ENCODE data around the gene WDR81. TPM values are rescaled to one million over a fixed set of nuclear protein-coding genes. Genes with fewer than 3 reads are reported as not detected.
A peak's percentile ranks its signal among the peaks of the same experiment; 100 is the strongest.
"Not testable (repeated sequence)": the region's sequence is repeated elsewhere in the genome, so short reads cannot be mapped to it uniquely, and the experiment has no call there.

WDR81 gene
- total and polyA plus RNA-seq, 2 donors (not counting 3 experiments of a cell fraction or from before 2014, with no cell fraction given): 10.4 to 17.3 TPM

DNA sequence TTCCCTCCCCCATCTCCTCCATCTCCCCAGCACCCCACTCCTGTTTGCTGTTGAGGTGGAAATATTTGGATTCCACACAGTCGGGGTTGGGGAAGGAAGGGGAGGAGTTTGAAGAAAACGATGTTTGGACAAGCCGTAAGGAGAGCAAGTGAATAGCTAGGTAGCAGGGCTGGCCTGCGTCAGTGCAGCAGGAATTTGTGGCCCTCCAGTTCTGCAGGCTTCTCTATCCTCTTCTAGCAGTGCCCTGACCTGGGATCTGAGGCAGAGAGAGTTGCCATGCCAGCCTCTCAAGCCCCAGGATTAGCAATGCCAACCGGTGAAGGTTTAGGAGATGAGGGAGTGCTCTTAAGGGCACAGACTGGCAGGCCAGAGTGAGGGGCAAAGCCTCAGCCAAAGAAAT lies 26.8 kb upstream of the WDR81 start:
- BruUV-seq (replicated peaks): no TSS peak
- H3K4me2 ChIP-seq (ENCODE audit: insufficient read depth, low read length): peak overlapping the region; percentile 22
- no peak for FAIRE-seq
- peak overlapping the region; percentile 96 for H2AFZ ChIP-seq (ENCODE audit: low read depth, low read length)
- ChIA-PET CTCF (interaction anchor here (0.7 to 2.3 kb wide), 3 partner anchors 16 to 547 kb away, joined by 3 to 8 read pairs (median 3); no protein-coding TSS in a partner anchor), POLR2A (interaction anchor here (1.1 kb wide), 1 partner anchor 19 kb away, joined by 3 read pairs; no protein-coding TSS in a partner anchor)
- no peaks in the 10 kb centered on the region for H3K36me3 ChIP-seq (ENCODE audit: control insufficient read depth in 2 of 2, extremely low read depth in 1 of 2, insufficient read depth in 2 of 2, low read length in 2 of 2)
- no peak overlapping the region for H3K27ac ChIP-seq (ENCODE audit: insufficient read depth, low read depth, low read length)
- no peaks in the 10 kb centered on the region for H3K27me3 ChIP-seq (ENCODE audit: control insufficient read depth in 2 of 2, insufficient read depth in 2 of 2, low read length in 2 of 2)
- intact Hi-C loops (cut with micrococcal nuclease): no loop called here
- no peaks in the 10 kb centered on the region for H4K20me1 ChIP-seq (replicated peaks; ENCODE audit: control insufficient read depth, extremely low read depth, insufficient read depth, low read length)
- peak; percentile 26 for DNase-seq (ENCODE audit: low read depth, low spot score)
- dilution Hi-C loops (cut with MboI; ENCODE audit: extremely low pct_ligation_motif_present, low sequenced_read_pairs): no loop called here
- no peaks in the 10 kb centered on the region for H3K9me3 ChIP-seq (replicated peaks; ENCODE audit: control insufficient read depth, insufficient read depth, low read length)
- H3K4me1 ChIP-seq (ENCODE audit: control insufficient read depth, extremely low read depth, insufficient read depth, low read length): peaks cover 5% of the 10 kb centered on the region
- no peaks in the 10 kb centered on the region for H3K9me1 ChIP-seq (replicated peaks; ENCODE audit: control insufficient read depth, extremely low read depth, insufficient read depth, low read length)
- TF ChIP-seq JUN (IDR thresholded peaks at IDR 0.05; ENCODE audit: borderline replicate concordance, insufficient read depth, insufficient read length, low read depth): no peak
- TF ChIP-seq EZH2 (IDR thresholded peaks at IDR 0.05; ENCODE audit: borderline replicate concordance, low read depth, low read length, severe bottlenecking): no peak
- no peak for TF ChIP-seq GATA2 (IDR thresholded peaks at IDR 0.05; ENCODE audit: insufficient read depth, insufficient read length, low read depth, low read length)
- H3K4me3 ChIP-seq (replicated peaks in 1 of 3; ENCODE audit: insufficient read depth in 1 of 3, low read depth in 1 of 3, low read length in 3 of 3): no peak overlapping the region
- H3K9ac ChIP-seq (replicated peaks; ENCODE audit: extremely low read depth, insufficient read depth, low read length): no peak overlapping the region
- no peaks in the 10 kb centered on the region for H3K79me2 ChIP-seq (ENCODE audit: control insufficient read depth, insufficient read depth, low read length)

DNA sequence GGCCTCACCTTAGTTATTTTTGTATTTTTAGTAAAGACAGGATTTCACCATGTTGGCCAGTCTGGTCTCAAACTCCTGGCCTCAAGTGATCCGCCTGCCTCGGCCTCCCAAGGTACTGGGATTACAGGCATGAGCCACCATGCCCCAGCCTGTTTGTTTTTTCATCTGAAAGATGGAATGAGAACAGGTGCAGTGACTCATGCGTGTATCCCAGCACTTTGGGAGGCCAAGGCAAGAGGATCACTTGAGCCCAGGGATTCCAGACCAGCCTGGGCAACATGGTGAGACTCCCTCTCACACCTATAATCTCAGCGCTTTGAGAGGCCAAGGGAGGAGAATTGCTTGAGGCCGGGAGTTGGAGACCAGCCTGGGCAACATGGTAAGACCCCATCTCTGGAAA lies 24.6 kb upstream of the WDR81 start:
- H3K27me3 ChIP-seq (ENCODE audit: control insufficient read depth in 2 of 2, insufficient read depth in 2 of 2, low read length in 2 of 2); H3K4me1 ChIP-seq (ENCODE audit: control insufficient read depth, extremely low read depth, insufficient read depth, low read length); H2AFZ ChIP-seq (ENCODE audit: low read depth, low read length); H3K27ac ChIP-seq (ENCODE audit: insufficient read depth, low read depth, low read length); H3K36me3 ChIP-seq (ENCODE audit: control insufficient read depth in 2 of 2, extremely low read depth in 1 of 2, insufficient read depth in 2 of 2, low read length in 2 of 2); POLR2A ChIA-PET; intact Hi-C loops (cut with micrococcal nuclease); CTCF ChIA-PET; H3K9me3 ChIP-seq (replicated peaks; ENCODE audit: control insufficient read depth, insufficient read depth, low read length); H3K9ac ChIP-seq (replicated peaks; ENCODE audit: extremely low read depth, insufficient read depth, low read length); H3K79me2 ChIP-seq (ENCODE audit: control insufficient read depth, insufficient read depth, low read length); FAIRE-seq; H3K9me1 ChIP-seq (replicated peaks; ENCODE audit: control insufficient read depth, extremely low read depth, insufficient read depth, low read length); H4K20me1 ChIP-seq (replicated peaks; ENCODE audit: control insufficient read depth, extremely low read depth, insufficient read depth, low read length); dilution Hi-C loops (cut with MboI; ENCODE audit: extremely low pct_ligation_motif_present, low sequenced_read_pairs); DNase-seq (ENCODE audit: low read depth, low spot score); H3K4me2 ChIP-seq (ENCODE audit: insufficient read depth, low read length); H3K4me3 ChIP-seq (replicated peaks in 1 of 3; ENCODE audit: insufficient read depth in 1 of 3, low read depth in 1 of 3, low read length in 3 of 3); BruUV-seq (replicated peaks): not testable (repeated sequence)

Measured in endothelial cell of umbilical vein (primary cell).